NCI-H345 treated with DMSO at 0.1 percent for 48 hours (cell line): ENCODE data around the gene ZMYND12.

Source experiments
- DNase-seq: peaks from one replicate; lab custom pipeline; 2025; ENCODE audit not compliant: unreplicated experiment; lab: John Stamatoyannopoulos, UW

Gene ZMYND12

DNA sequence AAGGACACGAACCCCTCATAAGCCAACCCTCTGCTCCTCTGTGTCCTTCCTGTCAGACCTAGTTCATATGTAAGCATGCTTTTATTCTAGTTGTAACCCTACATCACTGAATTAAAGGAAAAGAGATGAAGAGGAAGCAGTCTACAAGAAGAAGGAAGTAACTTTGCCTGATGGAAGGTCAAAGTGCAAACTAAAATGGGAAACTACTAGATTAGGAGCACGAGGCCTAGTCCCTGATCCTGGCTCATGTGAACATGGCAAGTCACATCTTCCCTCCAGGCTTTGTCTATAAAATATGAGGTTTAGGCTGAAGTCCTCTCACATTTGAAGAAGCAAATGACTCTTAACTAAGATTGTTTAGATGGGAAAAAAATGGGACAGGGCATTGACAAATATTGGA lies 13.2 kb downstream of the ZMYND12 start:
- DNase-seq, result no peak

DNA sequence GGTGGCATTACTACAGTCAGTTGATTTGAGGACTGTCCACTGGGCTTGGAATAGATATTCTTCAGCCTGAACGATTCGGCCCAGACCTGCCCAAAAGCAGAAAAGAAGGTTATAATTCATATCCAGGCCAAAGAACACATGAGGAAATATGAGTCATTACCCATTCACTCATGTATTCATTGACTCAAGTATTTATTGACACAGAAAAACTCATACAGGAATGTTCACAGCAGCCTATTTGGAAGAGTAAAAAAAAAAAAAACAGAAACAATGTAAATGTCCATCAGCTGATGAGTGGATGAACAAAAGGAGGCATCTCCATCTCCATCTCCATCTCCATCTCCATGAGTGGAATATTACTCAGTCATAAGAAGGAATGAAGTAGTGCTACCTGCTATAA lies 15.9 kb downstream of the ZMYND12 start:
- no peak for DNase-seq

DNA sequence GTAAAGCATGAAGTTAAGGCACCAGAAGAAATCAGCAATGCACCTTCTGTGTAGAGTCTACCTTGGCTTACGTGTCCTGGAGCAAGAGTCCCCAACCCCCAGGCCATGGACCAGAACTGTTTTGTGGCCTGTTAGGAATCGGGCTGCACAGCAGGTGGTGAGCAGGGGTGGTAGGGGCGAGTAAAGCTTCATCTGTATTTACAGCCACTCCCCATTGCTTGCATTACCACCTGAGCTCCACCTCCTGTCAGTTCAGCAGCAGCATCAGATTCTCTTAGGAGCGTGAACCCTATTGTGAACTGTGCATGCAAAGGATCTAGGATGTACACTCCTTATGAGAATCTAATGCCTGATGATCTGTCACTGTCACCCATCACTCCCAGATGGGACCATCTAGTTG lies 21.5 kb downstream of the ZMYND12 start:
- no peak for DNase-seq

DNA sequence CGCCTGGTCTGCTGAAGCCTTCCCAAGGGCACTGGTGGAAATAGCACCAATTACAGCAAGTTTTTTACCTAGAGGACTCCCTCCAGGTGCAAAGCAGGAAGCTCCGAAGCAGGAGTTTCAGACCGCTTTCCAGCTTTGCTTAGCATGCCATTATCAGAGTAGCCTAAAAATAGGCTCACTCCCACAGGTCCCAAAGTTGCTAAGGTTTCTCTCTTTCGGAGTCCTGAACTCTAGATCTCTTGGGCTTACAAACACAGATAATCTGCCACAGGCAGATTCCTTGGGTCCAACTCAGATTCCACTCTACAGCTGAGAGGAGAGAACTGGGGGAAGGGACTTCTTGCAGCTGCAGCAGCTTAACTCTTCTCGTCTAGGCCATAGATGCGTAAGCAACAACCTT lies 22.5 kb downstream of the ZMYND12 start:
- DNase-seq, result no peak

DNA sequence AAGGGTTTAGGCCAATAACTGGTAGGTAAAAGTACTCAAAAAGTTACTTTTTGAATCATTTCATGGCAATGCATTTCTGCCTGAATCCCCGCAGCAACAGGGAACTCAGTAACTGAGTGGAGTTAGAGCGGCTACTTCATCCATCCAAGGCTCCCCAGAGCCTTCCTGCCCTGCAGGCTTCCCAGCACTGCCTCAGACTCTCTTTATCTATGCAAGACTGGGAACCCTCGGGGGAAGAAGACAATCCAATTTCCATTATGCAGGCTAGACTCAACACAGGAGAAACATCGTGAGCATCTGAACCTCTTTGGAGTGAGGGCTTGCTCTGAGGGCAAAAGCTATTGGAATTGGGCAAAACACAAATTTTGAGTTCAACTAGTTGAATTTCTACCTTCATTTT lies 23.1 kb downstream of the ZMYND12 start:
- no peak for DNase-seq

DNA sequence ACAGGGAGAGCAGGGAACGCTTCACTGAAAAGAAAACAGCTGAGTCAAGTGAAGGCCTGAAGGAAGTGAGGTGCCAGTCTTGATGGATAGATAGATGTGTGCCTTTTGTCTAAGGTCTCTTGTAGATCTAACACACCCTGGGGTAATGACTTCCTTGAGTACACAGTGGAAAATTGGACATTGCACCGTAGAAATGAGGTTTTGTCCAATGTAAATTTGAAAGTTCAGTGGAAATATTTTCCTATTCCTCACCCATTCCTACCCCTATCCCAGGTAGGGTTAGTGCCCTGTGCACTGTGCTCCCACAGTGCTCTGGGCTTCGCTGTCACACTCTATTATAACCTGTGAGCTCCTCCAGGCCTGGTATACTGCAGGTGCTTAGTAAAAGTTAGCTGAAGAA lies 24.3 kb downstream of the ZMYND12 start:
- no peak for DNase-seq

DNA sequence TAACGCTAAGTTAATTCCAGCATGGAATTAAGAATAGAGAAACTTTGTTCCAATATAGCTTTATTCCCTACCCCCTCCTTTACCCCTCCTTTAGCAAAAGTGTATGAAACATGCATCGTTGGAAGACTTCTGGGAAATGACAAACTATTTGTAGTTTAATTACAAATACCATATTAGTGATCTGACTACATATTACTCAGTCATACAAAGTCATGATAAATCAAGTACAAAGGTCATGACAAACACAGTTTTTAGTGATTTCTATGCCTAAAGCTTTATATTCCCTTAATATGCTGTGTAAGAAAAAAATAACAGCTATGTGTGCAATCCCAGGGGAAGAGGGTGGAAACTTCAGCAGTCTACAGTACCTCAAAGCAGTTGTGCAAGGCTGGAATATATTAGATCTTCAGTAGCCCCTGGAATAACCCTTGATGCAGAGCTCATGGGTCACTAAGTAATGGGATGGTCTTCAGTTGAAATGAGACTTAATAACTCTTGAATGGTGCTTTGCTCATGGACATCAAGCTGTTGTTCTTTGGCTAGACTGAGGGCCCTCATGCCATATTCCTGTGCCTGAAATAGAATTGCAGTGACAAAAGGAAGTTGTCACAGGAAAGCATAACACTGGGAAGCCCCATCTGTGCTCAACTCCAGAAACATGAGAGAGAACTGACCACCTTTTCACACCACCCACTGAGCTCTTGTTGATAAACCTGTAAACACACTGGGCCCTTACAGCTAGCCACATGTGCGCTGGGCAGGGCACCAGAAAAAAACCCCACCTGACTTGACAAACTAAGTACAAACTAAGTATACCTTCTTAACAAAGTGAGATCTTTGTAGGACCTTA lies 25.3 kb downstream of the ZMYND12 start:
- no peak for DNase-seq

DNA sequence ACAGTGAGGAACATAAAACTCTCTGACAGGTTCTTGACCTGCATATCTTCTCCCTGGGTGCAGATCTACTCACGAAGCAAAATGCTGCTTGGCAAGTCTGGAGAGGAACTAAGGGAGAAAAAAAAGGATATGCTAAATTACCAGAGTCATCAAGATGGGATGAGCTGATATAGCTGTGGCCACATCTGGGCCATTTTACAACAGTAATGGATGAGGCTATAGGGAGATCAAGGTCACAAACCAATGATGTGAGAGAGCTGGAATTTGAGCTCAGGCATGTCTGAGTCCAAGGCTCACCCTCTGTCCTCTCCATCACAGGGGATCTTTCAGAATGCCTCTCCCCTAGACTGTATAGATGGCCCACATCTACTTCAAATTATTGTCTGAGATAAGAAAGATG lies 26.2 kb downstream of the ZMYND12 start:
- DNase-seq, result no peak

DNA sequence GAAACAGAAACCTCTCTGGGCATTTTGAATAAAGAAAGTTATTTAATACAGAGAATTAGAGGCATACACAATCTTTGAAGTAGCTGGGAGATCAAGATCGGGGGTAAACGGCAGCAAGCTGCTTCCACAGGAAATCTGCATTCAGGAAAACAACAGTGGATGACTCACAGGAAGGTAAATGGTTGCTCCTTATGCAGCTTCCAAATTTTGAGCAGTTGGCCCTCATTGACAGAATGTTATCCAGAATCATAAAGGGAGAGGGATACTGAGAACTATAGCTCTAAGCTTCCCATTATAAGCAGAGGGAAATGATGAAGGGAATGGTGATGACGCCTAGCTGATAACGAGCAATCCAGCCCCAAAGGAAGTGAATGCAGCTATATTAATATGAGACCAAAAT lies 28.6 kb downstream of the ZMYND12 start:
- no peak for DNase-seq

DNA sequence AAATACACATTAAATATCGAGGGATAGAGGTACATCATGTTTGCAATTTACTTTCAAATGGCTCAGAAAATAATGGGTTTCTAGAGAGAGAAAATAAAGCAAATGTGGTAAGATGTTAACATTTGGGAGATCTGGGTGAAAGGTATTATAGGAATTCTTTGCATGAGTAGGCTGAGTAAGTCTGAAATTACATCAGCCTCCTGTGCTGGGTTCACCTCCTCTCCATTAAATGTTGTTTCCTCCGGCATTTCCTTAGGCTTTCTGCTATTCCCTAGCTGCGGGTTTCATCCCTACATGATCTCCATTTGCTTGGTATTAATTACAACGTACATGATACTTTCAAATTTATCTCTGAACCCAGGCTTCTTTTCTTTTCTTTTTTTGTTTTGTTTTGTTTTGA lies 31.6 kb downstream of the ZMYND12 start:
- no peak for DNase-seq

DNA sequence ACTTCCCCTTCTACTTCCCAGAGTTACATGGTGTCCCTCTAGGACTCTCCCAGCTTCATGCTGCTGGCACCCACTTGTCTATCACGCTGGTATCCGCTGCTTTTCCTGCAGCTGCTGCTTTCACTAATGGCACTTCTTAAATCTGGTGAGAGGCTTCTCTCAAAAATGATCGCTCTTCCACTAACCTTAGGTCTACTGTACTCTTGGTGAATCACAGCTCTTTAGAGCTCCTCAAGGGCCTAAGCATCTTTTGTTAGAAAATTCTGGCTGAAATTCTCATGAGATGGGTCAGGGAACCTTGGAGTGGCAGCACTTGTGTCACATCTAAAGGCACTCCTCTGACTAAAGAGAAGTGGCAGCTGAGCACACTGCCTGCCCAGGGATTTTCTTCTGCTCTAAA lies 32.1 kb downstream of the ZMYND12 start:
- no peak for DNase-seq

DNA sequence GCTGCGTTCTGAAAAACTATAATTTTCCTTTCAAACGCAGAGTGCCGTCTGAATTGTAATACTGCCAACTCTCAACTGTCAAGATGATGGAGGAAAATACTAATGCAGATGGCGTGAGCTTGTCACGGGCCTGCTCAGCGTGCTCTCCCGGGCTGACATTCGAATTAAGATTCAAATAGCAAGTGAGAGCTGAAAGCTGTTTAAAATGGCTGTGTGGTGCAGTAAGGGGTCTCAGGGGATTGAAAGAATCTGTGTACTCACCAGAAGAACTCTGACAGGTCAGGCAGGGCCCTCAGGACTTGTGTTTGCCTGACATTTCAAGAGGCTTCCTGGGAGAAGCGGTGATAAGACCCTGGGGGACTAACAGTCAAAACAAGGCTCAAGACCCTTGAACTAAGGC lies 33.1 kb downstream of the ZMYND12 start:
- DNase-seq, result no peak

DNA sequence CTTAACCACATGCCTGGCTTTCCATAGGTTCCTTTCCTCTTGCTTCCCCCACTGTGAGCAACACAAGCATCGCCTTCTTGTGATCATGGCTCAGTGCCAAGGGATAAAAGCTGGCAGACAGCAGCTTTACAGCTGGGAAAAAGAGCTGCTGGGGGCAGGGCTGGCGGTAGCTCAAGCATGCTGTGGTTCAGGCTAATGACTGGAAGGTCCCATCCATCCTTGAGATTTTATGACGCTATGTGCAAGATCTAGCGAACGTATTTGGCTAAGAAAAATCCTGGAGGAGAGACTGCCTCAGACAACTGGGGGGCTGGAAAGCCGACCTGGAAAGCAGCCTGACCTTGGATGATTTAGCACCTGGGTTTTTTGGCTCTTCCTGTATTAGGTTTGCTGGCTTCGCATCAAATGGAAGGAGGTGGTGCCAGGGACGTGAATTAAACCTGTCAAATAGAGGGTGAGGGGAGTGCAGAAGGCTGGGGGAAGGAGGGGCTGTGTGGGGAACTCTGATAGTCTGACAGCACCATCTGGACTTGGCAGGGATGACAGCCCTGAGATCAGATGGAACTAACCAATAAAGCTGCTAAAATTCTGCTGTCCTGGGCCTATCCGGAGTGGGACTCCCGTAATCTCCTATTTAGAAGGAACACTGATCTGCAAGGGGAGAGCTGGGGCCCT lies 34.8 kb downstream of the ZMYND12 start:
- DNase-seq, result peak; percentile 92

DNA sequence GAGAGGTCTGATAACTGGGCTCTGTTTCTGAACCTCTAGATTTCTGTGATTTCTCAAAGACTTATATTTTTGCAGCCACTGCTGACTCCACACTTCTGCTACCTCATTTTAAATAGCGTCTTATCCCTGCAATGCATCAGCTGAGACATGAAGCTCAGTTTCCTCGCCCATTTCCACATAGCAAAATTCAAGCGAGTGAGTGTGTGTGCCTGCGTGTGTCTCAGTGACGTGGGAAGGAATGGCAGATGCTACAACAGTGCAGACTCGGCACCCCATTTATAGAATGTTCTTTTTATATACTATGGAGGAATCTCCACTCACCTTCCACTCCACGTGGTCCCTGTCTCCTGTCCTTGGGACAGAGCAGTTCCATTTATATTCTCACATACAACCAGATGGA lies 35.7 kb downstream of the ZMYND12 start:
- DNase-seq, result no peak

DNA sequence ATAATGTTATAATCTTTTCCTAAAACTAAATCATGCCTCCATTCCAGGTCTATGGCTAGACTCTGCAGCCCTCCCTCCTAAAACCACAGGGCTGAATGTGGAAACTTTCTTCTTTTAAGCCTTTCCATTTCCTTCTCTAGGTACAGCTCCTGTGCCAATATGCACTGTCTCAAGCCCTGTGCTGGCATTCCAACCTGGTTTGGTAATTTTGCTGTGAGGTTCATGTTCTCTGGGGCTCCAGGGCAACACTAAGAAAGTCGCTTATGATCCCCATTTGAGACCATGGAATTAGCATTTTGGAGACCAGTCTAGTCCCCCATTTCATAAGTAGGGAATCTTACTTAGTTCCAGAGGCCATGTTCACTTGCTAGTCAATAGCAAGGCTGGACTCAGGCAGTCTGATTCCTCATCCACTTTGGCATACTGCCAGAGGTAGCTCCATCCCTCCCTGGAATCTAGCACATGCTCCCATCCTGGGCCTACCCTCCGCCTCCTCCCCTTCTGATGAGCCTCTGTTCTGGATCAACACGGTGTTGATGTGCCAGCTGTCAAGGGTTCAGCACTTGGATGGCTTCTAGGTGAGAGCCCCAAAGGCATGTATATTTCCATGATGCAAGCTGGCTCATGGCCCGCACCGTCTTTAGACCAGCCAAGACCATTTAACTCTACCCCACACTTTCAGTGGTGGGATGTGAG lies 36.5 kb downstream of the ZMYND12 start:
- no peak for DNase-seq

DNA sequence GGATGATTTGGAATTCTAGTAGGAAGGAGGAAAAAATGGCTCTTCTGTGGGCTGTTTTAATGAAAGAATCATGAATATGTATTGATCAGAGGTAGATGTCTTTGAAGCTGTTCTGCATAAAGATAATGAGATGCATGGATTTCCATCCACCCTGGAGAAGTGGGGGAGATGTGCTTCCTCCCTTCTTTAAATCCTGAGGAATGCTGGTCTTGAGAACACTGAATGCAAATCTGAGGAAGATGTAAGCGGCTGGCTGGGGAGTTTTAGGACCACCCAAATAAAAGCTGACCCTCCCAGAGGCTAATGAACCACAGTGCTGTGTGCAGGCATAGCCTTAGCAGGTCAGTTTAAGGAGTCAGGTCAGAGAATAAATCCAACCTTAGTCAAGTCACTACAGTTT lies 37.3 kb downstream of the ZMYND12 start:
- no peak for DNase-seq

DNA sequence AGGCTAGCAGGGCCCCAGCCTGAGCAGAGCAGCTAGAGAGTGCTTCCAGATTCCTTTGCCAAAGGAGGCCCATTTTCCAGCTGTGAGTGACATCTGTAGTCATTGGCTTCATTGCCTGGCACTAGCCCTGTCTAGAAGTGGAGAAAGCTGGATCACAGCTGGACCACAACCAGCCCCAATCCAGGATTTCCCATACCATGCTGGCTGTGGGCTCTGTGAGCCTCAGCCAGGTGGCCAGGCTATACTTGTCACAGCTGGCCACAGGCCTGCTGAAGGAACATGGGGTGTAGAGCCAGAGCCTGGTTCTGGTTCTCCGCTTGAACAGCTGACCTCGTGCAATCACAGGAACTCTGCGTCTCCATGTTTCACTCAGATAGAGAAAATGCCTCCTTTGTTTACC lies 38.7 kb downstream of the ZMYND12 start:
- no peak for DNase-seq

DNA sequence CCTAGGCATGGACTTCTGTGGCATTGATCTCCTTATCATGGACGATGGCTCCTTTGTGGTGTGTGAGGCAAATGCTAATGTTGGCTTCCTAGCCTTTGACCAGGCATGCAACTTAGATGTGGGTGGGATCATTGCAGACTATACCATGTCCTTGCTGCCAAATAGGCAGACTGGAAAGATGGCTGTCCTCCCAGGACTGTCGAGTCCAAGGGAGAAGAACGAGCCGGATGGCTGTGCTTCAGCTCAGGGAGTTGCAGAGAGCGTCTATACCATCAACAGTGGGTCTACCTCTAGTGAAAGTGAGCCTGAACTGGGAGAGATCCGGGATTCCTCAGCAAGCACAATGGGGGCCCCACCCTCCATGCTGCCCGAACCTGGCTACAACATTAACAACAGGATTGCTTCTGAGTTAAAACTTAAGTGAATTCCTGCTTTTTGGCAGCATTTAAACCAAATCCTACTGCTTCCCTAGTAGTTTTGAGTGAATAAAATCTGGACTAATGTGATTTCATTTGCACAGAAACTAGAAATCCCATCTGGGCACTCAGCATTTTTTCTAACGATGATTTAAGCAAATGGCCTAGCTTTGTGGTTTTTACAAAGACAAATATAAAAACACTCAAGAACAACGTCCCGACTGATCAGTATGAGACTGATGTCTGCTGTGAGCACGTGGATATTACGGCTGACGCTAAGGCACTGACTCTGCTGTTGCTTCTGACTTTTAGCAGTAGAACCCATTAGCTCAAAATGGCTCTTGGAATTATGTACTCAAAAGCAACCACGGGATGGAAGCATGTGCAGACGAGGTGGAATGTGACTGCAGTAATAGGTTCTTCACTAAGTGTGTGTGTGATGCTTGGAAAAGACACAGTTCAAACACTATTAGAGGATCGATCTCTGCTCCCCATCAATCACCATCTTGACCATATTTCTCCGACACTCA lies 41.0 kb downstream of the ZMYND12 start:
- no peak for DNase-seq

DNA sequence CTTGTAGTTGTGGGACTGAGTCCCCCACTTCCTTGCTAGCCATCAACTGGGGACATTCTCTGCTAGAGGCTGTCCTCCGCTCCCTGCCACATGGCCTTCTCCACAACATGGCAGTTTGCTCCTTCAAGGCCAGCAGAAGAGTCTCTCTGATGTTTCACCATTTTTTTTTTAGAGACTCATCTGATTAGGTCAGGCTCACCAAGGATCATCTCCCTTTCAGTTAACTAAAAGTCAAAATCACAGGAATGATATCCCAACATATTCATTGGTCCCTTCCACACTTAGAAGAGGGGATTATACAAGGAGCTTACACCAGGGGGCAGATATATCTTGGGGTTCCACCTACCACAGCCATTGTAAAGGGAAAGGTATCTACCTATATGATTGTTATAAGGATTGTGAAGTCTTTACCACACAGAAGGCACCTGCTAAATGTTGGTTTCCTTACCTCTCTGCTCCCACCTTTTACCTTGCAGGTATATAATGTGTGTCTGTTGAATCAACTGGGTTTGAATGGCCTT lies 51.9 kb downstream of the ZMYND12 start:
- no peak for DNase-seq

DNA sequence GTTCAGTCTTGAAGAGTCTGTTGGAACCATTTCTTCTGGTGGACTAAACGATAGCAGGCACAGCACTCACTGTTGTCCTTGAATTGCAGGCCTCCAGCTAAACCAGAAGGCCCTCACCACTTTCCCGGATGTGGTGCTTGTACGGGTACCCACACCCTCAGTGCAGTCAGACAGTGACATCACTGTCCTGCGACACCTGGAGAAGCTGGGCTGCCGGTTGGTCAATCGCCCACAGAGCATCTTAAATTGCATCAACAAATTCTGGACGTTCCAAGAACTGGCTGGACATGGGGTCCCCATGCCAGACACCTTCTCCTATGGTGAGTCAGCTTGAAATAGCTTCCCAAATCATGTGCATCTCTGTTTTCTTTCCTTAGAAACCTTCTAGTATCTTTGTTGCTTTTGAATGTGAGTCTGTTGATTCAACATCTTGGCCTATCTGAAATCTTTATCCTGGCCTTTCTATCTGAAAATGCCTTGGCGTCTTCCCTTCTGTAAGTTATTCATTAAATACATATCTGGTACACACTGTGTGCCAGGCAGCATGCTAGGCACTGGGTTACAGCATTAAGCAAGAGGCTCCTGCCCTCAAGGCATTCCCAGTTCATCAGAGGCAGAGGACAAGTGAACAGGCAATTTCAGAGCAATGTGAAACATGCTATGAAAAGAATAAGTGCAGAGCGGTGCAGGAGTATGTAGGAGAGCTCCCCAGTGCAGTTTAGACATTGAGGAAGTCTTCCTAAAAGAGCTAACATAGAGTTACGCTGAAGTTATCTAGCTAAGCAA lies 56.3 kb downstream of the ZMYND12 start:
- no peak for DNase-seq
